CD4-positive, alpha-beta T cell treated with Interleukin-17A for 4 hours (primary cell): ENCODE results near the gene TBCK.
"Not testable (repeated sequence)": the region's sequence is repeated elsewhere in the genome, so short reads cannot be mapped to it uniquely, and the experiment has no call there.

ENCODE experiments used
- DNase-seq: peaks from one replicate; pipeline ENCODE4 v3.0.0-alpha.2; 2020; ENCODE audit warnings: mixed read lengths

TBCK gene

DNA sequence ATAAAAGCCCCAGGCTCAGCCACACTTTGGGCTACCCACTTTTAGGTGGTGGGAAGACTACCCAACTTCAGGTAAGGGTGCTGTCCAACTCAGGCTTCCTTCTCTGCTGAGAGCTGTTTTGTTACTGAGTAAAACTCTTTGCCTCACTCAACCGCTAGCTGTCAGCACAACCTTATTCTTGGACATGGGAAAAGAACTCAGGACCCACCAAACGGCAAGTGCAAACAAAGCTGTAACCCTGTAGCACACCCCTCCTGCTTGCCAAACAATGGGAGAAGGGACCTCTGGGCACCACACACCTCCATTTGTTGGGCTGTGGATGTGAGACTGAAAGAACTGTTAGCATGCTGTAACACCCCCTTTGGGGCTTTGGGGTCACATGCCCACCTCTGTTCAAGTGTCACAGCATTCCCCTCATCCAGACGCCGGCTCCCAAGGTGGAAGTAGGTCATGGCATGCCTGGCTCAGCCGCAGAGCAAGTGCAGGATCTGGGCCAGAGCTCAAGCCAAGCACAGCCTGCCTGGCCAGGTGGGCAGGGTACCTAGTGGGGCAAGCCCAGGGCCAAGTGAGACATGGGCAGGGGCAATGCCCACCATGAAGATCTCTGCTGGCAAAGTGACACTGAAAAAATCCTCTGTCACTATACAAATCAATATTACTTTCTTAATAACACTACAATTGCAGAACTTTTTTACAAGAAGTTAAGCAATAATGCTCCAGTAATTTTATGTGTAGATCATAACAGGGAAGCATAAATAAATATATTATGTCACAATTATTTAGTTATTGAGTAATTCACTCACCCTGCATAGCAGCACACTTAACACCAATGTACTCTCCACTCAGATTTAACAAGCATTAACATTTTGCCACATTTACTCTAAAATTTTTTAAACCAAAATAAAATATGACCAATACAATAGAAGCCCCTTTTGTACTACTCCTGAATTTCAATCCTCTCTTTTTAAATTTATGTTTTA lies 107.2 kb downstream of the TBCK start:
- no peak for DNase-seq

DNA sequence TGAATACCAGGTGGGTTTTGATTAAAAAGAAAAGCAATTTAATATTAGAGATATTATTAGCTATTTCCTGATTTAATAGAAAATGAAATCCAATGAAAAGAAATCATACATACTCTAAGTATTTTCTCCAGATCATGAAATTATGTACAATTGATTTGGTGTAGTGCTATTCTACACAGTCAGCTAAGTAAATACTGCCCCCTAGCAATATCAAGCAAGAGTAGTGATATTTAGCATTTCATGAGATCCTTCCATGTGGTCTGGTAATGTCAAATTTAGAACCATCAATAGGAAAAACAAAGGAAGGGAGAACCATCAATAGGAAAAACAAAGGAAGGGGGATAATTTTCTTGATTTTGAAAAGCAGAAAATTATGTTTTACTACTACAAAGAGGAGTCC lies 114.6 kb downstream of the TBCK start:
- DNase-seq, result no peak

- DNase-seq, result no peak
Observed at GRCh38 chr4:106195435-106195950, 120.5 kb downstream of the TBCK start.

GRCh38 chr4:106194801-106195200 lies 121.2 kb downstream of the TBCK start:
- no peak for DNase-seq

- DNase-seq, result no peak
Observed at GRCh38 chr4:106192131-106192530, 123.9 kb downstream of the TBCK start.

GRCh38 chr4:106186201-106186600 lies 129.8 kb downstream of the TBCK start:
- DNase-seq, result no peak

GRCh38 chr4:106183551-106183950 lies 132.5 kb downstream of the TBCK start:
- no peak for DNase-seq

- no peak for DNase-seq
Observed at GRCh38 chr4:106172861-106173260, 143.1 kb downstream of the TBCK start.

DNA sequence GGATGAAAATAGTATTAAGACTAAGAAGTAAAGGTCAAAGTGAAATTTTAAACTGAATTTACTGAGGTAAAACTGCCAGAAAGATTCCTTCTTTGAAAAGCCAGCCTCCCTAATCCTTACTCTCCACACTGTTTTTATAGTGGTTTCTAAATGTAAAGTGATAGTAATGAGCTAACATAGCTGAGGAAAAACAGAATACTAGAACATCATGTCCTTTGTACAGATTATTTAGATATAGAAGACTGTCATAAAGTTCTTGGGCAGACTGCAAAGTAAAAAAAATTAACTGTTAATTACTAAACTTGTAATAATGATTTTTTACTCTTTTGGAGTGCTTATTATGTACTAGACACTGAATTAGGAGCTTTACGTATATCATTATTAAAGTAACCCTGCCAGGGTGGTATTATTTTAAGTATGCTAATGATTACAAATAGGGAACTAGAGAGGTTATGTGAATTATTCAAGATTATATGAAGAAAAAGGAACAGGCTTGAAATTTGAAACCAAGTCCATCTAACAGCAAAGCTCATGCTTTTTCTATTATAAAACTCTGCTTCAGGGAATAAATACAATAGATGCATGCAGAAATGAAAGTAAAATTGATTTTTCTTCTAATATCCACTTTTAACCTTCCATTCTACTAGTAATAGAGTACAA lies 150.5 kb downstream of the TBCK start:
- no peak for DNase-seq

DNA sequence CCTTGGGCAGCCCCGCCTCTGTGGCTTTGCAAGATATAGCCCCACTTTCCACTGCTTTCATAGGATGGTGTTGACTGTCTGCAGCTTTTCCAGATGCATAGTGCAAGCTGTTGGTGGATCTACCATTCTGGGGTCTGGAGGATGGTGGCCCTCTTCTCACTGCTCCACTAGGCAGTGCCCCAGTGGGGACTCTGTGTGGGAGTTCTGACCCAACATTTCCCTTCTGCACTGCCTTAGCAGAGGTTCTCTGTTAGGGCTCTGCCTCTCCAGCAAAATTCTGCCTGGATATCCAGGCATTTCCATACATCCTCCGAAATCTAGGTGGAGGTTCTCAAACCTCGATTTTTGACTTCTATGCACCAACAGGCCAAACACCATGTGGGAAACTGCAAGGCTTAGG lies 153.7 kb downstream of the TBCK start:
- DNase-seq, result no peak

GRCh38 chr4:106160560-106160959 lies 155.4 kb downstream of the TBCK start:
- no peak for DNase-seq

DNA sequence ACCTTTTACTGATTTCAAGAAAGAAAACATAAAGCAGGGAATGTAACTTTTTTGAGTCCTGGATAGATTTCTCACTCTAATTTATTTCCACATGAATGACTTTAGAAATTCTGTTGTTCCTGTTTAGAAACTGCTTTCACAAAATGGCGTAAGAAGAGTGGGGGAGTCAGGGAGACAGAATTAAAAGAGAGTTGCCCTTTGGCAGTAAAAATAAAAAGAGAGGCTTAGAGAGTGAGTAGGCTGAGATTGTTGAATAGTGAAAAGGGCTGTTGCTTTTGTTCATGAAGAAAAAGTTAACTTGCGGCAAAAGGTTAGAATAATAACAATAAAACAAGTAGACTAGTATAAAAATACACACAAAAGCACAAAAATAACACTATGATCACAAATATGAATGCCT lies 166.1 kb downstream of the TBCK start:
- DNase-seq, result no peak

GRCh38 chr4:106149026-106149425 lies 167.0 kb downstream of the TBCK start:
- no peak for DNase-seq

GRCh38 chr4:106142616-106143127 lies 173.3 kb downstream of the TBCK start:
- no peak for DNase-seq

GRCh38 chr4:106140601-106141000 lies 175.4 kb downstream of the TBCK start:
- no peak for DNase-seq

DNA sequence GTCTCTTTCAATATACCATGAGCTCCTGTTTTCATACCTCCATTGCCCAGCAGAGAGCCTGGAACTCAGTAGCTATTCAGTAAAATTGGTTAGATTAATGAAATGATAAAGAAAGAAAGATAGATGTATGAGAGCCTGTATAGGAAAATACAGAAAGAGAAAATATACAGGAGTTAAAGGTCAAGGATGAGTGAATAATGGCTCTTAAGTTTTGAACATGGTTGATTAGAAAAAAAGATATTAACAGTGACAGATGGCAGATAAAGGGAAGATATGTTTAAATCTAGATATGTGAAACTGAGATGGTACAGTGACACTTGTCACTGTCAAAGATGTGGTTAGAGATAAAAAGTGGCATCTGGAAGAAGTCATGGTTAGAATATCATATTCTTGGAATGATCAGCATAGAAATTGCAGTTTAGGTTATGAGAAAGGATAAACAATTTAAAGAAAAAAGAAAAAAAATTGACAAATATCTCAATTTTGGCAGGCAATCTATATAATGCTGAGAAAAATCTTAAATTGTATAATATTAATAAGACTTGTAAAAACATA lies 179.2 kb downstream of the TBCK start:
- DNase-seq, result no peak

DNA sequence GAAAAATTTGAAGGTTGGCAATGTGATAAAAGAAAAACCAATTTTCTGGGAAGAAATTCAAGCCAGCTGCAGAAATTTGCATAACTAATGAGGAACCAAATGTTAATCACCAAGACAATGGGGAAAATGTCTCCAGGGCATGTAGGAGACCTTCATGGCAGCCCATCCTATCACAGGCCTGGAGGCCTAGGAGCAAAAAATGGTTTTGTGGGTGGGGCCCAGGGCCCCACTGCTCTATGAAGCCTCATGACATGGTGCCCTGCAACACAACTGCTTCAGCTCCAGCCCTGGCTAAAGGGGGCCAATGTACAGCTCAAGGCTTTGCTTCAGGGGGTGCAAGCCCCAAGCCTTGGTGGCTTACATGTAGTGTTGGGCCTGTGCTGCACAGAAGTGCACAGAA lies 184.0 kb downstream of the TBCK start:
- DNase-seq, result no peak

- no peak for DNase-seq
Observed at GRCh38 chr4:106126062-106126461, 189.9 kb downstream of the TBCK start.

- not testable (repeated sequence) for DNase-seq
Observed at GRCh38 chr4:106119949-106120555, 196.0 kb downstream of the TBCK start.

DNA sequence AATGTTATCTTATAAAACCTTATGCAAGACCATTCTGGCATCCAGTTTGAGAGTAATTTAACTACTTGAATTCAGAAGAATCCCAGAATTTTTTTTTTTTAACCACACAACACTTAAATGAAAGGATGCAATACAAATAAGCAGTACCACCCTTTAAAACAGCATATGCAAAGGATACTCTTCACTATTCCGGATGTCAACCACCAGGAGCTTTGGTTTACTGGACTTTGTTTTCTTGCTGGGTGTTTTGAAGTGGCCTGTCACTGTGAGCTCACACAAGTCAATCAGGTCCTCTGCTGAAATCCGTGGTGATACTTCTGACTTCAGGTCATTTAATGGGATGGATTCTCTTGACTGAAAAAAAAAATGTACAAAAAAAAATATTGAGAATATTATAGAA lies 200.0 kb downstream of the TBCK start:
- no peak for DNase-seq

DNA sequence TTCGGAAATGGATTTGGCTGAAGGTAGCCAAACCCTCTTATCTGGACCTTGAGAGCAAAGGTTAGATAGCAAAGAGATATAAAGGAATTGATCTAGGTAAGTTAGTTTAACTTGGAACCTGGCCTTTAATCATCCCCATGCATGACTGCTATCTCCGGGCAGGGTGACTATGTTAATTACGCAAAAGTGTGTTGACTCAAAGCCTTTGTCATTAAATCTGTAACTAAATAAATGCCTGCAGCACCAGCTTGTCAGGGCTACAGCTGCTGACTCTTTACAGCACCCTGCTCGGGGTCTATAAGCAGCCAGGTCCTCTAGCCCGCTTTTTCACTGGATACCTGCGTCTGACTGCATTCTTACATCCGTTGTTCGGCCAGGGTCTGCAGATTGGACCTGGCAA lies 201.7 kb downstream of the TBCK start:
- no peak for DNase-seq

GRCh38 chr4:106111778-106112469 lies 204.1 kb downstream of the TBCK start:
- DNase-seq, result not testable (repeated sequence)
